Activated CD4-positive, alpha-beta T cell treated with anti-CD3 and anti-CD28 coated beads for 36 hours (primary cell): ENCODE results near the gene CDC37. TPM values are rescaled to one million over a fixed set of nuclear protein-coding genes. Genes with fewer than 3 reads are reported as not detected.
"Not testable (repeated sequence)": the region's sequence is repeated elsewhere in the genome, so short reads cannot be mapped to it uniquely, and the experiment has no call there.

Experiments used
- ATAC-seq: fragments of 200-7000 bp; cut with Tn5 transposase; one replicate; pipeline ENCODE4 v1.10.0; 2021; ENCODE audit warnings: mild to moderate bottlenecking, moderate library complexity
- CTCF ChIA-PET: fragments of 350-600 bp; sonication (Branson Sonifier 250); formaldehyde crosslinking; loops from one replicate; lab custom pipeline; 2021; ENCODE audit warnings: antibody characterized with exemption; lab: Charles Lee
- POLR2A ChIA-PET: fragments of 350-600 bp; sonication (Branson Sonifier 250); formaldehyde crosslinking; loops from one replicate; lab custom pipeline; 2021; ENCODE audit warnings: antibody characterized with exemption, inconsistent platforms; lab: Charles Lee
- DNase-seq: peaks from one replicate; pipeline ENCODE4 v3.0.0-alpha.2; 2020
- H3K27ac Mint-ChIP-seq: one replicate; pipeline ENCODE4 v1.8.0; 2021; ENCODE audit warnings: mixed read lengths
- H3K27me3 Mint-ChIP-seq: one replicate; pipeline ENCODE4 v1.8.0; 2021; ENCODE audit warnings: mixed read lengths
- H3K36me3 Mint-ChIP-seq: one replicate; pipeline ENCODE4 v1.8.0; 2021; ENCODE audit warnings: low read depth, mixed read lengths
- H3K4me1 Mint-ChIP-seq: one replicate; pipeline ENCODE4 v1.8.0; 2021; ENCODE audit warnings: mixed read lengths
- H3K4me3 Mint-ChIP-seq: one replicate; pipeline ENCODE4 v1.8.0; 2021; ENCODE audit warnings: mild to moderate bottlenecking, moderate library complexity, mixed read lengths
- H3K9me3 Mint-ChIP-seq: one replicate; pipeline ENCODE4 v1.8.0; 2021; ENCODE audit warnings: low read depth, mixed read lengths
- intact Hi-C, 2 experiments: fragments of 100-400 bp; cut with DNase I in 1 of 2; cut with micrococcal nuclease in 1 of 2; formaldehyde crosslinking; loops; one replicate each; pipeline versions ENCODE4 v1.14.2 to v1.15.1; 2022 to 2024; cut with DNase I, micrococcal nuclease
- total RNA-seq, 2 experiments: library from RNA; stranded (reverse); gene quantifications; one replicate each; pipeline ENCODE4 v1.2.3, GENCODE V29; 2021

CDC37 gene
- total RNA-seq, 2 experiments from 2014 or later = 178 to 190 TPM

DNA sequence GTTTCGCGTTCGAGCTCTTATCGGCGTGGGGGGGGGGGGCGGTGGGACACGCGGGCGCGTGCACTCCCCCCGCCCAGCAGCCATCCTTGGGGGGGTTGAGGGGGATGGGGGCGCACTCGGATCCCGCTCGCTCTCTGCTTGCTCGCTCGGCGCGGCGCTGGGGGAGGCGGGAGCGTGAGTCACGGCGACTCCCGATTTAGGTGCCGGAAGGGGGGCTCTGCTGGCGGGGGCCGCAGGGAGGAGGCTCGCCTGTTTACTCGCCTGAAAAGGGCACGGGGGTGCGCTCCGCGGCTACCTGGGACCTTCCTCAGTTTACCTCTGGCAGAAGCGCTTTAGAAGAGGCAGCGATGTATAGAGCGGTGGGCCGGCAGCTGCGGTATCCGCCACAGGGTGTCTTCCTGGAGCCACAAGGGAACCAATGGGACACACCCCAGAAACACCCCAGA is 15.9 kb upstream of the CDC37 start:
- intact Hi-C loops = loop anchor here in 1 of 2 experiments (5.0 kb wide), 1 partner anchor 148 kb away; the partner anchor contains the start of genes CDKN2D and KRI1
- ATAC-seq = no peak
- H3K36me3 Mint-ChIP-seq = no peaks in the 10 kb centered on the region
- no peaks in the 10 kb centered on the region for H3K9me3 Mint-ChIP-seq
- peaks cover 56% of the 10 kb centered on the region for H3K4me1 Mint-ChIP-seq
- DNase-seq = peak; percentile 65
- H3K4me3 Mint-ChIP-seq = peak overlapping the region; percentile 64
- peaks cover 53% of the 10 kb centered on the region for H3K27me3 Mint-ChIP-seq
- ChIA-PET POLR2A (no interaction called here), CTCF (interaction anchor here (0.6 to 8.1 kb wide), 2 partner anchors 14 to 1640 kb away, joined by 3 to 135 read pairs; partner anchors contain the start of gene CDC37)
- H3K27ac Mint-ChIP-seq = peak overlapping the region; percentile 38

- Mint-ChIP-seq H3K9me3 (no peaks in the 10 kb centered on the region), H3K4me3 (peak overlapping the region; percentile 44), H3K4me1 (peaks cover 50% of the 10 kb centered on the region), H3K27me3 (peaks cover 52% of the 10 kb centered on the region), H3K27ac (no peak overlapping the region), H3K36me3 (no peaks in the 10 kb centered on the region)
- intact Hi-C loops = loop anchor here in 1 of 2 experiments (5.0 kb wide), 1 partner anchor 149 kb away; the partner anchor contains the start of genes CDKN2D and KRI1
- CTCF ChIA-PET = interaction anchor here (0.6 to 8.1 kb wide), 12 partner anchors 7 to 1641 kb away, joined by 3 to 135 read pairs (median 6); partner anchors contain the start of genes CDC37, ICAM1 and ICAM5
- POLR2A ChIA-PET = interaction anchor here (0.5 to 1.2 kb wide), 3 partner anchors 13 to 322 kb away, joined by 3 to 7 read pairs (median 4); no protein-coding TSS in a partner anchor
- ATAC-seq = no peak
- no peak for DNase-seq
These were observed 15.3 kb upstream of the CDC37 start for GRCh38 chr19:10418485-10419199.

DNA sequence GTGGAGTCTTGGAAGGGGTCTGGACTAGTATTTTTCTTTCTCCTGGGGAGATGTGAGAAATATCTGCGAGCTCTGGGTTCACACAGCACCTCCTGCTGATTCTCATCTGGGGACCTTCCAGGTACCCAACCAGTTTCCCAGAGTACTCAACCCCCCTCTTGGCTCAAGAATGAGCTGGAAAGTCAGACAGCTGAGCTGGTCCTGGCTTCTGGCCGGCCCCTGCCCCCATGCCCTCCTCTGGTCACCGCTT is 14.8 kb upstream of the CDC37 start:
- no peak overlapping the region for H3K27ac Mint-ChIP-seq
- ATAC-seq (no peak), DNase-seq (no peak)
- H3K4me1 Mint-ChIP-seq = peaks cover 46% of the 10 kb centered on the region
- intact Hi-C loops = loop anchor here in 1 of 2 experiments (5.0 kb wide), 1 partner anchor 149 kb away; the partner anchor contains the start of genes CDKN2D and KRI1
- peak overlapping the region; percentile 44 for H3K4me3 Mint-ChIP-seq
- no peaks in the 10 kb centered on the region for H3K36me3 Mint-ChIP-seq
- ChIA-PET CTCF (interaction anchor here (0.6 to 8.1 kb wide), 11 partner anchors 8 to 159 kb away, joined by 3 to 135 read pairs (median 6); partner anchors contain the start of genes CDC37, ICAM1 and ICAM5), POLR2A (interaction anchor here (0.5 to 1.2 kb wide), 3 partner anchors 13 to 321 kb away, joined by 3 to 7 read pairs (median 4); no protein-coding TSS in a partner anchor)
- peaks cover 47% of the 10 kb centered on the region for H3K27me3 Mint-ChIP-seq
- no peaks in the 10 kb centered on the region for H3K9me3 Mint-ChIP-seq

- no peaks in the 10 kb centered on the region for H3K9me3 Mint-ChIP-seq
- no peak overlapping the region for H3K27ac Mint-ChIP-seq
- ATAC-seq = no peak
- no peak for DNase-seq
- intact Hi-C loops = loop anchor here (1.0 to 5.0 kb wide), 4 partner anchors 15 to 321 kb away; partner anchors contain the start of genes KRI1 (in 2 of the 2), CDC37 (in 1 of the 2) and CDKN2D (in 1 of the 2)
- H3K4me1 Mint-ChIP-seq = peaks cover 47% of the 10 kb centered on the region
- ChIA-PET POLR2A (interaction anchor here (0.5 to 1.2 kb wide), 3 partner anchors 12 to 321 kb away, joined by 3 to 7 read pairs (median 4); no protein-coding TSS in a partner anchor), CTCF (interaction anchor here (0.5 to 8.1 kb wide), 14 partner anchors 8 to 158 kb away, joined by 3 to 135 read pairs (median 6); partner anchors contain the start of genes CDC37, ICAM1 and ICAM5)
- H3K36me3 Mint-ChIP-seq = no peaks in the 10 kb centered on the region
- peaks cover 47% of the 10 kb centered on the region for H3K27me3 Mint-ChIP-seq
- H3K4me3 Mint-ChIP-seq = no peak overlapping the region
These were observed 14.3 kb upstream of the CDC37 start for GRCh38 chr19:10417541-10418234.

GRCh38 chr19:10416380-10417257 is 13.3 kb upstream of the CDC37 start:
- H3K27ac Mint-ChIP-seq = peak overlapping the region; percentile 45
- peaks cover 36% of the 10 kb centered on the region for H3K27me3 Mint-ChIP-seq
- peaks cover 51% of the 10 kb centered on the region for H3K4me1 Mint-ChIP-seq
- intact Hi-C loops = loop anchor here (1.0 to 5.0 kb wide), 6 partner anchors 8 to 320 kb away; partner anchors contain the start of genes CDC37 (in 2 of the 2), KRI1 (in 2 of the 2) and CDKN2D (in 1 of the 2)
- POLR2A ChIA-PET = interaction anchor here (1.3 kb wide), 1 partner anchor 11 kb away, joined by 4 read pairs; no protein-coding TSS in a partner anchor
- H3K4me3 Mint-ChIP-seq = peak overlapping the region; percentile 59
- CTCF ChIA-PET = interaction anchor here (0.6 to 8.1 kb wide), 19 partner anchors 8 to 456 kb away, joined by 3 to 135 read pairs (median 4); partner anchors contain the start of genes CDC37, ICAM1, ICAM5 and RAVER1
- H3K9me3 Mint-ChIP-seq = no peaks in the 10 kb centered on the region
- ATAC-seq = peak; percentile 61
- no peaks in the 10 kb centered on the region for H3K36me3 Mint-ChIP-seq
- peak; percentile 98 for DNase-seq

- DNase-seq (no peak), ATAC-seq (no peak)
- H3K27ac Mint-ChIP-seq = peak overlapping the region; percentile 45
- H3K4me1 Mint-ChIP-seq = peaks cover 46% of the 10 kb centered on the region
- H3K36me3 Mint-ChIP-seq = no peaks in the 10 kb centered on the region
- ChIA-PET CTCF (interaction anchor here (0.6 to 8.1 kb wide), 16 partner anchors 9 to 457 kb away, joined by 3 to 135 read pairs (median 4); partner anchors contain the start of genes CDC37, ICAM1 and RAVER1), POLR2A (interaction anchor here (1.3 kb wide), 1 partner anchor 10 kb away, joined by 4 read pairs; no protein-coding TSS in a partner anchor)
- H3K27me3 Mint-ChIP-seq = peaks cover 30% of the 10 kb centered on the region
- intact Hi-C loops = loop anchor here (1.0 to 5.0 kb wide), 5 partner anchors 8 to 151 kb away; partner anchors contain the start of genes CDC37 (in 2 of the 2), KRI1 (in 2 of the 2) and CDKN2D (in 1 of the 2)
- peak overlapping the region; percentile 59 for H3K4me3 Mint-ChIP-seq
- no peaks in the 10 kb centered on the region for H3K9me3 Mint-ChIP-seq
These were observed 12.7 kb upstream of the CDC37 start for GRCh38 chr19:10416083-10416379.

DNA sequence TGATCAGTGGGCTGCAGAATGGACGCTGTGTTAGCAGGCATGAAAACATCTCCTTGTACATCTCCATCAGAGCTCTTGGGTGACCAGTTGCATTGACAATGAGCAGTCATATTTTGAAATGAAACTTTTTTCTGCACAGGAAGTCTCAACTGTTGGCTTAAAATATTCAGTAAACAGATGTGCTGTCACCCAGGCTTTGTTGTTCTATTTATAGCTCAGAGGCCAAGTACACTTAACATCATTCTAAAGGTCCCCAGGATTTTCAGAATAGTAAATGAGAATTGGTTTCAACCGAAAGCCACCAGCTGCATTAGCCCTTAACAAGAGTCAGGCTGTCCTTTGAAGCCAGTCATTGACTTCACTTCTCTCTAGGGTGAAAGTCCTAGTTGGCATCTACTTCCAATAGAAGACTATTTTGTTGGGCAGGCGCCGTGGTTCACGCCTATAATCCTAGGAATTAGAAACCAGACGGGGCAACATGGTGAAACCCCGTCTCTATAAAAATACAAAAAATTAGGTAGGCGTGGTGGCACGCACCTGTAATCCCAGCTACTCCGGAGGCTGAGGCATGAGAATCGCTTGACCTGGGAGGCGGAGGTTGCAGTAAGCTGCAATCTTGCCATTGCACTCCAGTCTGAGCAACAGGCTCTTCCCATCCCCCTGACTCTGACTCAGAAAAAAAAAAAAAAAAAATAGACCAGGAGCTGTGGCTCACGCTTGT is 9.1 kb upstream of the CDC37 start:
- Mint-ChIP-seq H3K9me3 (no peaks in the 10 kb centered on the region), H3K4me1 (peaks cover 55% of the 10 kb centered on the region), H3K4me3 (no peak overlapping the region), H3K36me3 (no peaks in the 10 kb centered on the region), H3K27ac (no peak overlapping the region), H3K27me3 (peaks cover 6% of the 10 kb centered on the region)
- intact Hi-C loops = no loop called here
- DNase-seq (no peak), ATAC-seq (peak; percentile 30)
- POLR2A ChIA-PET = interaction anchor here (0.5 to 0.6 kb wide), 2 partner anchors 14 to 388 kb away, joined by 3 read pairs; no protein-coding TSS in a partner anchor
- CTCF ChIA-PET = interaction anchor here (0.7 to 8.1 kb wide), 11 partner anchors 8 to 384 kb away, joined by 3 to 135 read pairs (median 5); partner anchors contain the start of gene CDC37

DNA sequence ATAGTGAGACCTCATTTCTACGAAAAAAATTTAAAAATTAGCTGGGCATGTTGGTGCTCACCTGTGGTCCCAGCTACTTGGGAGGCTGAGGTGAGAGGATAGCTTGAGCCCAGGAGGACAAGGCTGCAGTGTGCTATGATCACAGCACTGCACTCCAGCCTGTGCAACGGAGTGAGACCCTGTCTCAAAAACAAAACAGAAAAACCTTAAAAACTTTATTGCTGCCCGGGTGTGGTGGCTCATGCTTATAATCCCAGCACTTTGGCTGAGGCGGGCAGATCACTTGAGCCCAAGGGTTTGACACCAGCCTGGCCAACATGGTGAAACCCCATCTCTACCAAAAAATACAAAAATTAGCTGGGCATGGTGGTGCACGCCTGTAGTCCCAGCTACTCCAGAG is 7.9 kb upstream of the CDC37 start:
- ATAC-seq, H3K27ac Mint-ChIP-seq, POLR2A ChIA-PET, intact Hi-C loops, DNase-seq, H3K27me3 Mint-ChIP-seq, H3K36me3 Mint-ChIP-seq, H3K4me3 Mint-ChIP-seq, H3K9me3 Mint-ChIP-seq: not testable (repeated sequence)
- CTCF ChIA-PET = interaction anchor here (0.6 to 8.1 kb wide), 8 partner anchors 6 to 132 kb away, joined by 3 to 135 read pairs (median 4); partner anchors contain the start of genes CDC37 and PDE4A
- H3K4me1 Mint-ChIP-seq = peaks cover 57% of the 10 kb centered on the region

DNA sequence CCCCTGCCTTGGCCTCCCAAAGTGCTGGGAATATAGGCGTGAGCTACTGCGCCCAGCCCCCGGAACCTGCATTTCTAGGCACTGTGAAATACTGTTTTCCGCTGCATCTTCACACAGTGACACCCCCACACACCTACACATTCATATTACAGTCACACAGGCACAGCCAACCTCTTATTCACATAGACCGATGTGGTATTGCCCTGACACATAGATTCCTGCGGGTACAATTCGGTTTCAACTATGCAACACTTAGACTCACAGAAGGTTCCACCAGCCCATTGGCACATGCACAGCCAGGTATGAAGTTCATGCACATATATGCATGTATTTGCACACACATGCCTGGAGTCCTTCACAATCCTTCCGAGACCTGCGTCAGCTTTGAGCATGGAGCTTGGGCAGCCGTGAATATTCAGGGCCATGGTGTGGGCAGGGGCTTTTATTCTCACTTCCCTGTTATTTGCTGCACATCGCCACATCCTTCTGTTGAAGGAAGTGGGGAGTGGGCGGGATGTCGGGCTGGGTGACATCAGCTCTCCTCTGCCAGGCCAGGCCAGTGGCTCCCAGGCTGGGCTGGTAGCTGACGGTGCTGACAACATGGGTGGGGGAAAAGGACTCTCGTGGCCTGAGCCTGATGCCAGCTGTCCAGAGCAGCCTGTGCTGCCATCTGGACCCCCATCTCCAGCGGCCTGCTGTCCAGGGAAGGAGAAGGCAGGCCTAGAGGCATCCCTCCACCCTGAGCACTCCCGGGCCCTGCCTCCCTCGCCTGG is 5.4 kb upstream of the CDC37 start:
- Mint-ChIP-seq H3K4me3 (peak overlapping the region; percentile 26), H3K27ac (peak overlapping the region; percentile 73), H3K9me3 (no peaks in the 10 kb centered on the region), H3K27me3 (no peaks in the 10 kb centered on the region), H3K4me1 (peaks cover 69% of the 10 kb centered on the region), H3K36me3 (no peaks in the 10 kb centered on the region)
- CTCF ChIA-PET = interaction anchor here (0.5 to 10.9 kb wide), 8 partner anchors 7 to 381 kb away, joined by 3 to 135 read pairs (median 6); partner anchors contain the start of gene ICAM1
- POLR2A ChIA-PET = interaction anchor here (0.6 to 1.3 kb wide), 2 partner anchors 149 to 214 kb away, joined by 3 to 4 read pairs; no protein-coding TSS in a partner anchor
- DNase-seq = peak; percentile 84
- peak; percentile 73 for ATAC-seq
- intact Hi-C loops = loop anchor here (1.0 to 10.0 kb wide), 6 partner anchors 8 to 686 kb away; no protein-coding TSS in a partner anchor
